Left hindlimb (tissue), 1 donor: Measurements from ENCODE around the gene TEKTIP1.
A peak's percentile ranks its signal among the peaks of the same experiment; 100 is the strongest.
"Not testable (repeated sequence)": the region's sequence is repeated elsewhere in the genome, so short reads cannot be mapped to it uniquely, and the experiment has no call there.

ENCODE experiments used
- DNase-seq: peaks from one replicate; pipeline ENCODE4 v3.0.0-alpha.2; 2018

TEKTIP1 gene

DNA sequence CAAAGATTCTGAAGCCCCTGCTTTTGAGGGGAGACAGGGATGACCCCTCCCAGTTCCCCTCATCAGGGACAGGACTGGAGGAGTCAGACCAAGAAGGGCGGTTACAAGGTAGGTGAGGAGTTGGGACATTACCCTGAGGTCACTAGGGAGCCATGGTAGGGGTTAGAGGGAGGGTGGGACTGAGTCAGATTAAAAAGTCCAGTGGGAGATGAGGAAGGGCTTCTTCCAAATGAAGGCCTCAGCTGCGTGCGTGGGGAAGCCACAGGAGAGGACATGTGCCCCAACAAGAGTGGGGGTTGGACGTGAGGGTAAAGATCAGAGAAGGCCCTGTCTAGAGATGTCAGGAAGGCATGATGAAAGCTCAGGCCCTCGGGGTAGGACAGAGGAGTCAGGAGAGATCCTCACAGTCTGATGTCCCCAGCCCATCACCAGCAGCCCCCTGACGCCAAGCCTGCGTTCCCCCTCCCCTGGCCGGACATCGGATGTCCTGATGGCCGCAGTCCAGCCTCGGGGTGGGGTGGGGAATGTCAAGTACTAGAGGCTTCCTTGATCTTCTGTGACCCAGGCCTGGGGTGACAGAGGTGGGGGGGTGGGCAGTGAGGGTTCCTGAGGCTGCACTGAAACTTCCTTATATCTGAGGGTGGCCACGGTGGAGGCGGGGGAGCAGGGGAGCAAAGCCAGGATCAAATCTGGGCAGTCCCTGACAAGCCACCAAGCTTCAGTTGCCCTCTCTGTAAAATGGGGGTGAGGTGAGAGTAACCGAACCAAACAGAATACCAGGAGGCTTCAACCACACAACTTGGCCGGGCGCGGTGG, 24.9 kb downstream of the TEKTIP1 start:
- DNase-seq, result no peak

DNA sequence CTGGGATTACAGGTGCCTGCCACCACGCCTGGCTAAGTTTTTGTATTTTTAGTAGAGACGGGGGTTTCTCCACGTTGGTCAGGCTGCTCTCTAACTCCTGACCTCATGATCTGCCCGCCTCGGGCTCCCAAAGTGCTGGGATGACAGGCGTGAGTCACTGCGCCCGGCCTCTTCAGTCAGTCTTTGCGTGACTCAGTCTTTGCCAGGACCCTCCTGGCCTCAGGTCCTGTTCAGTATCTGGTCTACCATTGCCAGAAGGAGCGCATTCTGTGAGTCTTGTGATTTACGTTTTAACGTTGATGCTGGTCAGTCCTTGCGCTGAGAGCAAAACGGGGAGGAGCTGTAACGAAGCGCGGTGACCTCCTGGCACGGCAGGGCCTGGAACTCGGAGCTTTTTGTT, 26.2 kb downstream of the TEKTIP1 start:
- DNase-seq, result no peak

DNA sequence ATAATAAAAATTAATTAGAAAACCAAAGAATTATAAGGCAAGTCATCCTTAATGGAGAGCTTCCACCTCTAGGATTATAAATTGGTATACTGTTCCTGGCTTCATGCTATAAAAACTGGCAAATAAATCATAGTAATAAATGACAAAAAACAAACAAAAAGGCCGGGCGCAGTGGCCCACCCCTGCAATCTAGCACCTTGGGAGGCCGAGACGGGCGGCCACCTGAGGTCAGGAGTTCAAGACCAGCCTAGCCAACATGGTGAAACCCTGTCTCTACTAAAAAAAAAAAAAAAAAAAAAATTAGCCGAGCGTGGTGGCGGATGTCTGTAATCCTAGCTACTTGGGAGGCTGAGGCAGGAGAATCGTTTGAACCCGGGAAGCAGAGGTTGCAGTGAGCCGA, 31.1 kb downstream of the TEKTIP1 start:
- not testable (repeated sequence) for DNase-seq

DNA sequence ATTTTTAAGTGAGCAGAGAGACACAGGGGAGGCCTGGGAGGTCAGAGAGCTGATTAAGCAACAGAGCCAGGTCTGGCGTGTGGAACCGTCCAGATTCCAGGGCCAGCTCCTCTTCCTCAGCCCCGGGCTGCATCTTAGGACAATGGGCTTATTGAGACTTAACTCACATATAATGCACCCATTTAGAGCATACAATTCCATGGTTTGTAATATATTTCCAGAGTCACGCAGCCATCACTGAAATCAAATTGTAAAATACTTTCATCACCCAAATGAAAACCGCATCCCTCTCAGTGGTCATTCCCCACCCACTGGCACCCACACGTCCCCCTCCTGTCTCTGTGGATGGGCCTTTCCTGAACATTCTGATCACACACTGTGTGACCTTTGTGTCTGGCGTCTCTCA, 31.6 kb downstream of the TEKTIP1 start:
- no peak for DNase-seq

DNA sequence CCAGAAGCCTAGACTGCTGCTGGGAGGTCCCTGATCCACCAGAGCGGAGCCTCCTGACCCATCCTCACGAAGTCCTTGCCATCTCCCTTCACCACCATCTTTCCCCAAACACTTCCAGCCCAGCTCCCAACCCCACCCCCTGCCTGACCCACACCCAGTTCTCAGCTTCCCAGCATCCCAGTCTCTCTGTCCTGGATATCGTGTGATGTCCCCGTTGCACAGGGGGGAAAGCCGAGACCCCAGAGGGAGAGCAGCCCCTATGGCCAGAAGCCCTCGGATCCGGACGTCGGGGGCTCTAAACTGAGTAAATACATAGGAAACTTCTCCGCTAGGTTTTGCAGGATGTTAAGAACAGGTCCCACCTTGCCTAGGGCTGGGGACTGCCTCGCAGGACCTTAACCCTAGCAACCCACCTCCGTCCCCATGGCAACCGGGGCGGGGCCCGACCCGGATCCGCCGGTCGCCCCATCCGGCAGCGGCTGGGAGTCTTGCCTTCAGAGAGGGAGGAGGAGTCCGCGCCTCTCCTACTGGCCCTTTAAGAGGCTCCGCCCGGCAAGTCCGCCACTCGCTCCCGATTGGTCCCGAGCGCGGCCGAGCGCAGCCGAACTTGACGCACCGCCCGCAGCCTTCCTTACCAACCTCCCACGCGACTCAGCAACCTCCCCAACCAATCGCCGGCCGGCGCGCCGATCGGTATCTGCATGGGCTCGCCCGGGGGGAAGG, 33.3 kb downstream of the TEKTIP1 start:
- DNase-seq, result peak; percentile 100

DNA sequence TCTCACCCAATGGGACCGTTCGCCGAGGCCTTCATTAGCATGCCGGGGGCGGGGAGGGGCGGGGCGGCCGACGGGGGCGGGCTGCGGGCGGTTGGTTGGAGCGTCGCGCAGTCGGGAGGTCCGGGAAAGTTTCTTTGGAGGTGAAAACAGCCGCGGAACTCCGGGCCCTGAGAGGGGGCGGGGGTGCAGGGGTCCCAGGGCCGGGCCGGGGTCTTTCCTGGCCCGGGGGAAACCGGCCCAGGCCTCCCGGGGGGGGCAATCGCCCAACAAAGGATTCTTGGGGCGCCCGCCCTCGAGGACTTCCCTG, 33.8 kb downstream of the TEKTIP1 start, which contains the start of gene HMG20B:
HMG20B (plus strand) TSS at position 90 of the 307 bp plus-strand sequence. CDS start 366 bp downstream, outside the sequence.
- no peak for DNase-seq

DNA sequence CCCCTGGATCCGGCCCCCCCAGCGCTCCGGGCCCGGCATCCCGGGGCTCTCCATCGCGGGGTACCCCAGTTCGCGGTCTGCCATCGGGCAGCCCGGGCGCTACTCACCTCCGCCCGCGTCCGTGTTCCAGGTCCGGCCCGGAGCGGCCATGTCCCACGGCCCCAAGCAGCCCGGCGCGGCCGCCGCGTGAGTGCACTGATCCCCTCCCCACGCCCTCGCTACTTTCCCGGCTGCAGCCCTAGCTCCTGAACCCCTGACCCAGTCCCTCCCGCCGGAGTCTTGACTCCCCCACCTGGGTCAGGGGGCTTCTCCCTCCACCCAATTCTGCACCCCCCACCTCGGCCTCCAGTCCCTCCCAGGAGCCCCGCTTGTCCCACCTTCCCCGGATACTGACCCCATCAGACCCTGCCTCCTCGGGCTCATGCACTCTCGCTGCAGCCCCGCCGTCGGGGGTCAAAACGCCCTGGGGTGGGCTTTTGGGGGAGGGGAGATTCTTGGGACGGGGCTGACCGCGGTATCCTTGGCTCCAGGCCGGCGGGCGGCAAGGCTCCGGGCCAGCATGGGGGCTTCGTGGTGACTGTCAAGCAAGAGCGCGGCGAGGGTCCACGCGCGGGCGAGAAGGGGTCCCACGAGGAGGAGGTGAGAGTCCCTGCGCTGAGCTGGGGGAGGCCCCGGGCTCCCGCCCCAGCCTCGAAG, 34.3 kb downstream of the TEKTIP1 start:
- DNase-seq, result no peak

DNA sequence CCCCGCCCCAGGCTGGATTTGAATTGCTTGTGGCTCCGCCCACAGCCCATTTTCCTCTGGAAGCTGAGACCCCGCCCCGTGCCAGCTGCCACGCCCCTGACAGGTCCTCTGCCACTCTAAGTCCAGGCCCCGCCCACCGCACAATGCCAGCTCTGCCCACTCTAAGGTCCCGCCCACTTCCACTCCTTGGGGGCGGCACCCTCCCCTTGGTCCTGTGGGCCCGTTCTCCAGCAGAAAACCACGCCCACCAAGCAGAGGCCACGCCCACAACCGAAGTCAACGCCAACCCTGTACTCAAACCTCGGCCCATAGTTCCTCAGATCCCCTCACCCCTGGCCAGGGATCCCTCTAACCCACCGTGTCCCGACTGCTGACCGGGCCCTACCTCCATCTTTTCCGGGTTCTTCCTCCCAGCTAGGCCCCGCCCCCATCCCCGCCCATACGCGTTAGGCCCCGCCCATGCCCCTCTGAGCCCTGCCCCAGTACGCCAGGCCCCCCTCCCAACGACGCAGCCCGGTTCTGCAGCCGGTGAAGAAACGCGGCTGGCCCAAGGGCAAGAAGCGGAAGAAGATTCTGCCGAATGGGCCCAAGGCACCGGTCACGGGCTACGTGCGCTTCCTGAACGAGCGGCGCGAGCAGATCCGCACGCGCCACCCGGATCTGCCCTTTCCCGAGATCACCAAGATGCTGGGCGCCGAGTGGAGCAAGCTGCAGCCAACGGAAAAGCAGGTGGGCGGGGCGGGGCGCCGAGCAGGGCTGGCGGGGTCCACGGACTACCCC, 35.1 kb downstream of the TEKTIP1 start:
- peak; percentile 85 for DNase-seq

DNA sequence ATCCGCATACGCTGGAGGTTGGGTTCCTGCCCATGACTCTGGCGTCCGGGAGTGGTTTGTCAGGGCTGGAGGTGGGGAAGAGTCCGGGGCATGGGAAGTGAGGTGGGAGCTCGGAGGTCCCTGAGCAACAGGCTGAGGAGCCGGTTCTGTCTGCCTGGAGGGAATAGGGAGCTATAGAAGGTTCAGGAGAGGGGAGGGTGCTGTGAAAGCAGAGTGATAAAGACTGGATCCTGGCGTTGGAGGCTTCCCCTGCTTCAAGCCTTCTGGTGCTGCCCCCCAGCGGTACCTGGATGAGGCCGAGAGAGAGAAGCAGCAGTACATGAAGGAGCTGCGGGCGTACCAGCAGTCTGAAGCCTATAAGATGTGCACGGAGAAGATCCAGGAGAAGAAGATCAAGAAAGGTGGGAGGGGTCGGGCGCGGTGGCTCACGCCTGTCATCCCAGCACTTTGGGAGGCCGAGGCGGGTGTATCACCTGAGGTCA, 36.3 kb downstream of the TEKTIP1 start:
- no peak for DNase-seq

DNA sequence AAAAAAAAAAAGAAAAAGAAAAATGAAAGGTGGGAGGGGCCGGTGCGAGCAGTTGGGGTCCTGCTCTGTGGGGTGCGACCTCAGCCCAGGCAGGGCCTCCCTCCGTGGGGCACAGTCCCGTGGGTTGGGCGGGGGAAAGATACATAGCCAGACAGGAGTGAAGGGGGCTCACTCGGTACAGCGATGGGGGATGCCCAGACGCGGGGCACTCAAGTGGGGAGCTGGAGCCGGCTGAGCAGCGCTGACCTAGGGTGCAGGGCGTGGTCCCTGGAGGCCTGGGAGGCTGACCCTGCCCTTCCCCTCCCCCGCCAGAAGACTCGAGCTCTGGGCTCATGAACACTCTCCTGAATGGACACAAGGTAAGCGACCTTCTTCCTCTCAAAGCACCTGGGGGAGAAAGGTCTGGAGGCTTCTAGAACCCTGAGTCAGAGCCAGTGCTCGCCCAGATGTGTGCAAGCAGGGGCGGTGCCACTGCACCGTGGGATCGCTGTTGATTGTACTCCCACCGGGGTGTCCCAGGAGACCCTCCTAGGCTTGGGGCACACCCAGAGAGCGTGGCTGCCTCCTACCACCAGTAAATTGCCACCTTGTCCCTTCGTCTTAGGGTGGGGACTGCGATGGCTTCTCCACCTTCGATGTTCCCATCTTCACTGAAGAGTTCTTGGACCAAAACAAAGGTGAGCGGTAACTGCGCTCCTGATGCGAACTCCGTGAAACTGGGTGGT, 37.1 kb downstream of the TEKTIP1 start:
- no peak for DNase-seq

DNA sequence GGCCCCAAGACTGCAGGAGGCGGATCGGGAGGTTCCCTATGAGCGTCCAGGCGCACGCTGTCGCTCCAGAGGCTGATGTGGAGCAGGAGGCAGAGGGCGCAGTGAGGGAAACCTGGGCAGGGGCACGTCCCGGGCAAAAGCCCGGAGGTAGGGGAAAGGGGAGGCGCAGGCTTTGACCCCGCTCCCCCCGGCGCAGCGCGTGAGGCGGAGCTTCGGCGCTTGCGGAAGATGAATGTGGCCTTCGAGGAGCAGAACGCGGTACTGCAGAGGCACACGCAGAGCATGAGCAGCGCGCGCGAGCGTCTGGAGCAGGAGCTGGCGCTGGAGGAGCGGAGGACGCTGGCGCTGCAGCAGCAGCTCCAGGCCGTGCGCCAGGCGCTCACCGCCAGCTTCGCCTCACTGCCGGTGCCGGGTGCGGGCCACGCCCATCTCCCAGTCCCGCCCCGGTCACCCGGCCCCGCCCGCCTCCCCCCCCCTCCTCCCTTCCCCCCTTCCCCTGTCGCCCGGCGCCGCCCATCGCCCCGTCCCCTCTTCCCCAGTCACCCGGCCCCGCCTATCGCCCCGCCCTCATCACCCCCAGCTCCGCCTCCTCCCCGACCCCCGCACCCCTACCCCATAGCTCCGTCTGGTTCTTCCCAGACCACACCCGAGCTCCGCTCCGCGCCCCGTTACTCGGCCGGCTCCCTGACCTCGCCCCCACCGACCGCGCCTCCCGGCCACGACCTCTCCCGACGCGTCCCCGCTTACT, 37.9 kb downstream of the TEKTIP1 start:
- peak; percentile 85 for DNase-seq

DNA sequence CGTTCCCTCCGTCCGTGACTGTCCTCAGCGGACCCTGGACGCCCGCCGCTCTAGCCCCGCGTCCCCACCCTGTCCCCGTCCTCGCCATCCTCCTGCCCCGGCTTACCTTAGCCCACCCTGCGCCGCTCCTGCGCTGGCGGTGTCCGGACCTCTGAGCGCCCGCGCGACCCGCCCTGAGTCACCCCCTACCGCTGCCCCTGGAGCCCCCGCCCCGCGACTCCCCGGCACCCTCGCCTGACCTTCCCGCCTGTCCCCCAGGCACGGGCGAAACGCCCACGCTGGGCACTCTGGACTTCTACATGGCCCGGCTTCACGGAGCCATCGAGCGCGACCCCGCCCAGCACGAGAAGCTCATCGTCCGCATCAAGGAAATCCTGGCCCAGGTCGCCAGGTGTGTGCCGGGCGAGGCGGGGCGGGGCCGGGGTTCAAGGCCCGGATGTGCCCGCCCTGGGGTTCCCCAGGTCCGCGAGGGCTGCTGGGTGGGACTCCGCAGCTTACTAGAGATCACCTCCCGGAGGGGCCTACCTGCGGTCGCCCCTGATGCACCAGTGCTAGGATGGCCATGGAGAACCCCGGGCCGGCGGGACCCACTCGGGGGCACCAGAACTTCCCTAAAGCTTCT, 38.9 kb downstream of the TEKTIP1 start:
- DNase-seq, result no peak

DNA sequence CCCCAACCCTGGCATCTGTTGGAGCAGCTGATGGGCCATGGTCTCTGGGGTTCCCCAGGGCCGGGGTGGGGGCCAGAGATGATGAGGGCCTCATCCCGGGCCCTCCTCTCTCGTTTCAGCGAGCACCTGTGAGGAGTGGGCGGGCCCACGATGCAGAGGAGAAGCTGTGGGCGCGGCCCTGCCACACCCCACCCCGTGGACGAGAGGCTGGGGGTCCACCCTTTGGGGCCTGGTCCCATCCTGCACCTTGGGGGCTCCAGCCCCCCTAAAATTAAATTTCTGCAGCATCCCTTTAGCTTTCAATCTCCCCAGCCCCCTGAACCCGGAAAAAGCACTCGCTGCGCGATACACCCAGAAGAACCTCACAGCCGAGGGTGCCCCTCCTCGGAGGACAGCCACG, 39.4 kb downstream of the TEKTIP1 start:
- DNase-seq, result no peak

DNA sequence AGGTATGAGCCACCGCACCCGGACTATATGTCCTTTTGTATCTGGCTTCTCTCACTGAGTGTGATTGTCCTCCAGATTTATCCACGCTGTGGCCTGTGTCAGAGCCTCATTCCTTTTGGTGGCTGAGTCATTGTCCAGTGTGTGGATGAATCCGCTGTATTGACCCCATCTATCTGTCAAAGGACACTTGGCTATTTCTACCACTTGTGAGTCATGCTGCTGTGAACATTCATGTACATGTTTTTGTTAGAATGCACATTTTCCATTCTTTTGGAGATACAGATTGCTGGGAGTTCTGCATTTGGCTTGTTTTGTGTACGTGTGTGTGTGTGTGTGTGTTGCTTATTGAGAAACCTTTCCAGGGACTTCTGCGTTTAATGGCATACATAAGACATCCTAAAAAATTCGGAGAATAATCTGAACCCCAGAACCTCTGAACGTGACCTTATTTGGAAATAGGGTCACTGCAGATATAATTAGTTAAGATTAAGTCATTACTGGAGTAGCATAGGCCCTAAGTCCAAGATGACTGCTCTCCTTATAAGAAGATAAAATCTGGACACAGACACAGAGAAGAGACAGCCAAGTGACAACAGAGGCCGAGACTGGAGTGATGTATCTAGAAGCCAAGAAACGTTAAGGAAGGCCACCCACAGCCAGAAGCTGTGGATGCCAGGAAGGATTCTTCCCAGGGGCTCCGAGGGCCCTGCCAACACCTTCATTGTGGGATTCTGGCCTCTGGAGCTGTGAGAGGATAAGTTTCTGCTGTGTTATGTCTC, 41.4 kb downstream of the TEKTIP1 start:
- DNase-seq, result no peak

DNA sequence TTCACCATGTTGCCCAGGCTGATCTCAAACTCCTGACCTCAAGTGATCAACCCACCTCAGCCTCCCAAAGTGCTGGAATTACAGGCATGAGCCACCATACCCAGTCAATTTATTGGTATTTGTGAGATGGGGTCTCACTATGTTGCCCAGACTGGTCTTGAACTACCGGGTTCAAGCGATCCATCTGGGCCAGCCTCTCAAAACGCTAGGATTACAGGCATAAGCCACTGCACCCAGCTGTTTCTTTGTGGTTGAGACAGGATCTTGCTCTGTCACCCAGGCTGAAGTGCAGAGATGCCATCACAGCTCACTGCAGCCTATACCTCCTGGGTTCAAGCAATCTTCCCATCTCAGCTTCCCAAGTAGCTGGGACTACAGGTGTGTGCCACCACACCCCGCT, 42.8 kb downstream of the TEKTIP1 start:
- DNase-seq, result not testable (repeated sequence)

DNA sequence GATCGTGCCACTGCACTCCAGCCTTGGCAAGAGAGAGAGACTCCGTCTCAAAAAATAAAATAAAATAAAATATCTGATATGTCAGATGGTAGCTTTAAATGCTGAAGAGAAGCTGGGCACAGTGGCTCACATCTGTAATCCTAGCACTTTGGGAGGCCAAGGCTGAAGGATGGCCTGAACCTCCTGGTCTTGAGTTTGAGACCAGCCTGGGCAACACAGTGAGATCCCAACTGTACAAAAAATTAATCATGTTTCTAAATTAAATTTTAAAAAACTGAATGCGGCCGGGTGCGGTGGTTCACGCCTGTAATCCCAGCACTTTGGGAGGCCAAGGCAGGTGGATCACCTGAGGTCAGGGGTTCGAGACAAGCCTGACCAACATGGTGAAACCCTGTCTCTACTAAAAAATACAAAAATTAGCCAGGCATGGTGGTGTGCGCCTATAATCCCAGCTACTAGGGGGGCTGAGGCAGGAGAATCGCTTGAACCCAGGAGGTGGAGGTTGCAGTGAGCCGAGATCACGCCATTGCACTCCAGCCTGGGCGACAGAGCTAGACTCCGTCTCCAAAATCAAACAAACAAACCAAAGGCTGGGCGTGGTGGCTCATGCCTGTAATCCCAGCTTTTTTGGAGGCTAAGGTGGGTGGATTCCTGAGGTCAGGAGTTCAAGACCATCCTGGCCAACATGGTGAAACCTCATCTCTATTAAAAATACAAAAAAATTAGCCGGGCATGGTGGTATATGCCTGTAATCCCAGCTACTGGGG, 45.2 kb downstream of the TEKTIP1 start:
- DNase-seq, result not testable (repeated sequence)

DNA sequence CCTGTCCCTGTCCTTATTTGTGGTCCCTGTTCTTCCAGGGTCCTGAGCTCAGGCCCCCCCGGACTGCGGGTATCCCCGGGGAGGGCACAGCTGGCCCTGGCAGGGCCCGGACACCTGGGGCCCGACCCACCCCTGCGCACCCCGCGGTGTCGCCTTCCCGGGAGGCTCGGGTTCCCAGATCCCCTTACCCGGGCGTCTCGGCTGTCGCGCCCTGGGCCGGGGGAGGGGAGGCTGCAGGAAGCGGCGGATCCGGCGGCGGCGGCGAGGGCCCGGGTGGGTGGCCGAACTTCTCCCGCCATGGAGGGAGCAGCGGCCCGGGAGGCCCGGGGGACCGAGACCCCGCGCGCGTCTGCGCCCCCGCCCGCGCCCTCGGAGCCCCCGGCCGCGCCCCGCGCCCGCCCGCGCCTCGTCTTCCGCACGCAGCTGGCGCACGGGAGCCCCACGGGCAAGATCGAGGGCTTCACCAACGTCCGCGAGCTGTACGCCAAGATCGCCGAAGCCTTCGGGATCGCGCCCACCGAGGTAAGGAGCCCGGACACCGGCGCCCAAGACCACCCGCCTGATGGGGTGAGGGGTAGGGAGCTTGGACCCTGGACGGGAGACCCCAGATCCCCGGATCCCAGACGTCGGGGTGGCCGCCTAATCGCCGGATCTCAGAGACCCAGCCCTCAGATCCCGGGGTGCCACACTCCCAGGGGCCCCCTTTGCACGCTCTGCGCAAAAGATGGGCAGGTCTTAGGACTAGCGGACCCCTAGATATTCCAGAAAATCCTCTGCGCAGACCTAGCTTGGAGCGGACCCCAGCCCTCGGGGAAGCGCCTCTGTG, 46.5 kb downstream of the TEKTIP1 start, which contains the start of gene GIPC3:
GIPC3 (plus strand) TSS at position 178 of the 826 bp plus-strand sequence; CDS start at position 298, 120 bp downstream.
- DNase-seq, result no peak

DNA sequence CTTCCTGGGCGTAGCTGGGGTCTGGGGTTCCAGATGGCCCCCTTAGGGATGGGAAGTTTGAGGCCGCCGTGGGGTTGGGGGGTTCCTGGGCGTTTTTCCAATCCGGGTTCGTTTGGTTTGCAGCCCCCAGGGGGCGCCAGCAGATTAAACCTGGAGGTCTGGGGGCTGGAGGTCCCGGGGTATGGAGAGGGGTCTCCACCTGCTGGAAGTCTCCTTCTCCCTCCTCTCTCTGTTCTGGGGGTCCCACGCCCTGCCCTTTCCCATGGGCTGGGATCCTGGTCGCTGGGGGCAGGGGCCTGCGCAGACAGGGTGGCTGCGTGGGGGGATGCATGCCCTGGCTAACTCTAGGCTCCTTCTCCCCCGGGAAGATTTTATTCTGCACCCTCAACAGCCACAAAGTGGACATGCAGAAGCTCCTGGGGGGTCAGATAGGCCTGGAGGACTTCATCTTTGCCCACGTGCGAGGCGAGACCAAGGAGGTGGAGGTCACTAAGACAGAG, 47.2 kb downstream of the TEKTIP1 start:
- no peak for DNase-seq
